ENCODE measurements around the gene PSMD1.

PSMD1 gene

DNA sequence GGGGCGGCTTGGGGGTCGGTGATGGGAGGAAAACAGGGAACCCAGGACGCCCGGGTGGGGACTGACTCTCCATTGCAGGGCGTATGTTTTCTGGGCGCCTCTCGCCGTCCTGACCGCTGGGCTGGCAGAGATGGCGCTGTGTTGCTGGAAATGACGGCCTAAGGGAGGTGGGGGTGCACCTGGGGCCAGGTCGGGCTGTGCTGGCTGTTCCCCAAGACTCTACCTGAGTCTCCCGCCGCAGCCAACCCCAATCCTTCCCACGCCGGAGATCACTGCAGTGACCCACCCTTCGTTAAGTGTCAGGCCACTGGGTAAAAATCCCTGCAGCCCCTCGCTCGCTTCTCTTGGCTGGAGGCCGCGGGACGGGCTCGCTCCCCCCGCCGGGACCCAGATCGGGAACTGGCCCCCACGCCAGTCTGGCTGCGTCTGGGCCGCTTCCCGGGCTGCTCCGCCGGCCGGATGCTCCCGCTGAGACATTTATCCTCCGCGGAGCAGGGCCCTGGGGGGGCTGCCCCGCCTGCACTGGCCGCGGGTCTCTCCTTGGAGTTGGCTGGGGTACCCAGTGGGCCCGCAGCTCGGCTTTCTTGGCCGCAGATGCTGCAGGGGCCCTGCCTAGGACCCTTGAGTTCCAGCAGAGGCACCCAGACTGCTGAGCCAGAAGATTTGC lies 134.0 kb downstream of the PSMD1 start:
- Histone ChIP-seq H3K4me3 (ENCODE audit: low read length) (no peak overlapping the region), H3K4me2 (ENCODE audit: low read length) (no peak overlapping the region), H3K27ac (ENCODE audit: low read depth, low read length) (no peak overlapping the region), H3F3A (ENCODE audit: control insufficient read depth, insufficient read depth) (no peaks in the 10 kb centered on the region), H3K79me2 (ENCODE audit: control insufficient read depth, low read length) (no peaks in the 10 kb centered on the region), H4K20me1 (ENCODE audit: control insufficient read depth, insufficient read depth, low read depth, low read length) (no peaks in the 10 kb centered on the region), H3K4me1 (ENCODE audit: control insufficient read depth, low read length) (no peaks in the 10 kb centered on the region), H3K36me3 (ENCODE audit: control insufficient read depth, low read length) (no peaks in the 10 kb centered on the region), H3K9me2 (replicated peaks; ENCODE audit: control insufficient read depth, low read length) (no peaks in the 10 kb centered on the region), H3K27me3 (ENCODE audit: control insufficient read depth, low read length) (peaks cover 6% of the 10 kb centered on the region; the same call in 1 of the 2 replicates), H3K9me3 (ENCODE audit: control insufficient read depth, insufficient read depth, low read length) (no peaks in the 10 kb centered on the region)
- TF ChIP-seq, protein P1, sequence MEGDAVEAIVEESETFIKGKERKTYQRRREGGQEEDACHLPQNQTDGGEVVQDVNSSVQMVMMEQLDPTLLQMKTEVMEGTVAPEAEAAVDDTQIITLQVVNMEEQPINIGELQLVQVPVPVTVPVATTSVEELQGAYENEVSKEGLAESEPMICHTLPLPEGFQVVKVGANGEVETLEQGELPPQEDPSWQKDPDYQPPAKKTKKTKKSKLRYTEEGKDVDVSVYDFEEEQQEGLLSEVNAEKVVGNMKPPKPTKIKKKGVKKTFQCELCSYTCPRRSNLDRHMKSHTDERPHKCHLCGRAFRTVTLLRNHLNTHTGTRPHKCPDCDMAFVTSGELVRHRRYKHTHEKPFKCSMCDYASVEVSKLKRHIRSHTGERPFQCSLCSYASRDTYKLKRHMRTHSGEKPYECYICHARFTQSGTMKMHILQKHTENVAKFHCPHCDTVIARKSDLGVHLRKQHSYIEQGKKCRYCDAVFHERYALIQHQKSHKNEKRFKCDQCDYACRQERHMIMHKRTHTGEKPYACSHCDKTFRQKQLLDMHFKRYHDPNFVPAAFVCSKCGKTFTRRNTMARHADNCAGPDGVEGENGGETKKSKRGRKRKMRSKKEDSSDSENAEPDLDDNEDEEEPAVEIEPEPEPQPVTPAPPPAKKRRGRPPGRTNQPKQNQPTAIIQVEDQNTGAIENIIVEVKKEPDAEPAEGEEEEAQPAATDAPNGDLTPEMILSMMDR (IDR thresholded peaks at IDR 0.05; ENCODE audit: low read depth, low read length, poor library complexity, severe bottlenecking): no peak
- no peak for TF ChIP-seq EZH2phosphoT487 (IDR thresholded peaks at IDR 0.05; ENCODE audit: borderline replicate concordance, low read length)

DNA sequence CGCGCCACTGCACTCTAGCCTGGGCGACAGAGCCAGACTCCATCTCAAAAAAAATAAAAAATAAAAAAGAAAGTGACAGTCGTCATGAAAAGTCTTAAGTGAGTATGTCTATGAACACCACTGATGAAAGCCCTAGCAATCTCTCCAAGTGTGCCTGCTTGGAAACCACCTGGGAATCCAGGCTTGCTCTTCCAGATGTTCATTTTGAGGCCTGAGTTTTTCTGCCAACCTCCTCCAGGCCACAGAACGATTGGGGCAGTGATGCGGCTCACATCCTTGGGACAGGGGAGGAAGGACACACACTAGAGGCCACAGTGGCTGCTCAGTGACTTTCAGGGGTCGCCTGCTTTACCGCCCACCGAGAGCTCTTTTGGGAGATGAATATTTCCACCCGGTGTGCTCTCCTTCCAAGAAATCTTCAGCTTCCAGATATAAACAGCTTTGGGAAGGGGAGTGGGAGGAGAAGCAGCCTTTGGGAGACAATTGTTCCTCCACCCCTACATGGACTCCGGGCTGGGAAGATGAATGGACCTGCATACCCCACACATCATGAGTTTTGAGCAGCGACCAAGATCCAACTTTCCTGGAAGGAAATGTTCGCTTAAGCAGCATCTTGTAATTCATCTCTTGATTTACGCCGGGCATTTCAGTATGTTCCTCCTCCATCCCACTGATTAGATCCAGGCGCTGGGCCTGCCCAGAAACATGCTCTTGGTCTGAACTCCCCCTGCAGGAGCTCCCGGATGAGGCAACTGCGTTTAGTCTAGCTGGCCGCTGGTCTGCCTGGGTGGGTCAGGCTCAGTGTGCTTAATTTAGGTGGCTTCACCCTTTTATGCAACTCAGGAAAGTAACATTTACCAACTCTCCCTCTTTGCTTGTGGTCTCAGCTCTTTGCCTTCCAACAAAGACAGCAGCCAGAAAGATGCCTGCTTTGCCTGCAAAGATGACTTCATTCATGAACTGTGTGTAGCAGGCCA lies 135.5 kb downstream of the PSMD1 start:
- Histone ChIP-seq H3F3A (ENCODE audit: control insufficient read depth, insufficient read depth) (no peaks in the 10 kb centered on the region), H3K4me2 (ENCODE audit: low read length) (no peak overlapping the region), H3K27ac (ENCODE audit: low read depth, low read length) (no peak overlapping the region), H3K4me1 (ENCODE audit: control insufficient read depth, low read length) (no peaks in the 10 kb centered on the region), H3K4me3 (ENCODE audit: low read length) (no peak overlapping the region), H3K79me2 (ENCODE audit: control insufficient read depth, low read length) (no peaks in the 10 kb centered on the region), H4K20me1 (ENCODE audit: control insufficient read depth, insufficient read depth, low read depth, low read length) (no peaks in the 10 kb centered on the region), H3K36me3 (ENCODE audit: control insufficient read depth, low read length) (no peaks in the 10 kb centered on the region), H3K27me3 (ENCODE audit: control insufficient read depth, low read length) (peaks cover 6% of the 10 kb centered on the region; the same call in 1 of the 2 replicates), H3K9me2 (replicated peaks; ENCODE audit: control insufficient read depth, low read length) (no peaks in the 10 kb centered on the region), H3K9me3 (ENCODE audit: control insufficient read depth, insufficient read depth, low read length) (no peaks in the 10 kb centered on the region)
- no peak for TF ChIP-seq EZH2phosphoT487 (IDR thresholded peaks at IDR 0.05; ENCODE audit: borderline replicate concordance, low read length)
- TF ChIP-seq, protein P1 (IDR thresholded peaks at IDR 0.05; ENCODE audit: low read depth, low read length, poor library complexity, severe bottlenecking): peak; percentile 48

DNA sequence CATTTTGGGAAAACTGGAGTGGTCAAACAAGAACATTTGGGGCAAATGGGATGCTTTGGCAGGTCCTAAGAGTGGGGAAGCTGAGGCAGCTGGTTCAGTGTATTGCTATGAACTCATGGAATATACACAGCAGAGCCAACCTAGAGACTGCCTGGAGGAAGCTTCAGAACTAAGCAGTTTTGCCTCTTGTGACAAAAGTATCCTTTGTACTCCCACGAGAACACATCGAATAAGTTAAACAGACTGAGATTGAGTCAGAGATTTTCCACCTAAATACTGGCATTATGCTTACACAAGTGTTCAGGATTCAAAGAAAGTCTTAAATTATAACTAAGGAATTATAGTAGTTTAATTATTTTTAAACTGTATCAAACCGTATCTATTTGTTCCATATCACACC lies 136.5 kb downstream of the PSMD1 start:
- H3K9me3 ChIP-seq (ENCODE audit: control insufficient read depth, insufficient read depth, low read length): no peaks in the 10 kb centered on the region
- no peaks in the 10 kb centered on the region for H4K20me1 ChIP-seq (ENCODE audit: control insufficient read depth, insufficient read depth, low read depth, low read length)
- H3F3A ChIP-seq (ENCODE audit: control insufficient read depth, insufficient read depth): no peaks in the 10 kb centered on the region
- peaks cover 6% of the 10 kb centered on the region for H3K4me1 ChIP-seq (ENCODE audit: control insufficient read depth, low read length)
- no peaks in the 10 kb centered on the region for H3K79me2 ChIP-seq (ENCODE audit: control insufficient read depth, low read length)
- H3K36me3 ChIP-seq (ENCODE audit: control insufficient read depth, low read length): no peaks in the 10 kb centered on the region
- no peaks in the 10 kb centered on the region for H3K9me2 ChIP-seq (replicated peaks; ENCODE audit: control insufficient read depth, low read length)
- no peak overlapping the region for H3K27ac ChIP-seq (ENCODE audit: low read depth, low read length)
- no peaks in the 10 kb centered on the region for H3K27me3 ChIP-seq (ENCODE audit: control insufficient read depth, low read length)
- TF ChIP-seq, protein P1 (IDR thresholded peaks at IDR 0.05; ENCODE audit: low read depth, low read length, poor library complexity, severe bottlenecking): no peak
- no peak for TF ChIP-seq EZH2phosphoT487 (IDR thresholded peaks at IDR 0.05; ENCODE audit: borderline replicate concordance, low read length)
- no peak overlapping the region for H3K4me3 ChIP-seq (ENCODE audit: low read length)
- H3K4me2 ChIP-seq (ENCODE audit: low read length): no peak overlapping the region
